HG03280 (cell line): ENCODE data around the gene UGT1A6.
"Not testable (repeated sequence)": the region's sequence is repeated elsewhere in the genome, so short reads cannot be mapped to it uniquely, and the experiment has no call there.

Source experiments
- ATAC-seq: cut with Tn5 transposase; IDR thresholded peaks from one replicate; pipeline ENCODE4 v1.9.1; 2021; ENCODE audit warnings: mild to moderate bottlenecking, moderate library complexity; ENCODE audit not compliant: unreplicated experiment

Gene UGT1A6

GRCh38 chr2:233684640-233685039, 8.1 kb upstream of the UGT1A6 start:
- no peak for ATAC-seq

- ATAC-seq: no peak
Observed at GRCh38 chr2:233686928-233687327, 5.8 kb upstream of the UGT1A6 start.

- no peak for ATAC-seq
Observed at GRCh38 chr2:233688341-233688740, 4.3 kb upstream of the UGT1A6 start.

GRCh38 chr2:233689031-233689430, 3.7 kb upstream of the UGT1A6 start:
- no peak for ATAC-seq

- no peak for ATAC-seq
Observed at GRCh38 chr2:233689501-233689900, 3.2 kb upstream of the UGT1A6 start.

- no peak for ATAC-seq
Observed at GRCh38 chr2:233690444-233690843, 2.2 kb upstream of the UGT1A6 start.

GRCh38 chr2:233691443-233692433, 952 bp upstream of the UGT1A6 start:
- no peak for ATAC-seq

- no peak for ATAC-seq
Observed at GRCh38 chr2:233693963-233694362, 1.3 kb downstream of the UGT1A6 start.

- no peak for ATAC-seq
Observed at GRCh38 chr2:233698740-233699139, 6.0 kb downstream of the UGT1A6 start.

- no peak for ATAC-seq
Observed at GRCh38 chr2:233699424-233700027, 6.8 kb downstream of the UGT1A6 start.

- ATAC-seq: no peak
Observed at GRCh38 chr2:233700028-233700635, 7.4 kb downstream of the UGT1A6 start.

GRCh38 chr2:233700842-233701241, 8.2 kb downstream of the UGT1A6 start:
- not testable (repeated sequence) for ATAC-seq

GRCh38 chr2:233702238-233702637, 9.5 kb downstream of the UGT1A6 start:
- ATAC-seq: no peak

- ATAC-seq: no peak
Observed at GRCh38 chr2:233705911-233706506, 13.3 kb downstream of the UGT1A6 start.

GRCh38 chr2:233706720-233707119, 14.0 kb downstream of the UGT1A6 start:
- no peak for ATAC-seq

GRCh38 chr2:233707940-233708644, 15.4 kb downstream of the UGT1A6 start:
- no peak for ATAC-seq

GRCh38 chr2:233708942-233709341, 16.3 kb downstream of the UGT1A6 start:
- no peak for ATAC-seq

GRCh38 chr2:233711312-233712008, 18.8 kb downstream of the UGT1A6 start:
- ATAC-seq: peak; percentile 54

GRCh38 chr2:233712611-233713261, 20.0 kb downstream of the UGT1A6 start, which contains the start of gene UGT1A5:
Gene UGT1A5, plus strand, starts transcription at chr2:233712907. Its CDS starts 85 bp downstream, at chr2:233712992.
- ATAC-seq: no peak

GRCh38 chr2:233713262-233713615, 20.5 kb downstream of the UGT1A6 start:
- no peak for ATAC-seq
